GM18526 (cell line): ENCODE results near the gene FLNB.

Source experiments
- POLR2A ChIP-seq: IDR thresholded peaks from 3 replicates; pipeline ENCODE4 v1.6.1; 2011; ENCODE audit not compliant: insufficient read length; ENCODE audit errors: extremely low read depth

The FLNB gene

GRCh38 chr3:58105196-58105595 is 97.0 kb downstream of the FLNB start:
- TF ChIP-seq POLR2A, result no peak

GRCh38 chr3:58106061-58106460 is 97.8 kb downstream of the FLNB start:
- no peak for TF ChIP-seq POLR2A

DNA sequence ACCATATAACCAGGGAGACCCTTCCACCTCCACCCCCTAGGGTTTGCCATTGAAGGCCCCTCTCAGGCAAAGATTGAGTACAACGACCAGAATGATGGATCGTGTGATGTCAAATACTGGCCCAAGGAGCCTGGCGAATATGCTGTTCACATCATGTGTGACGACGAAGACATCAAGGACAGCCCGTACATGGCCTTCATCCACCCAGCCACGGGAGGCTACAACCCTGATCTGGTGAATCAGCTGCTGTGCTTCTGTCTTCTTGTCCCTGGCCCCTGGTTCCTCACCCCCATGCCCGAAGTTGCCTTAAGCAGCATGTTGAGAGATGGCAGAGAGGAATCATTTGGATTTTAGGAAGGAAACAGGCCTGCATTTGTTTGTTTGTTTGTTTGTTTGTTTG is 98.4 kb downstream of the FLNB start:
- no peak for TF ChIP-seq POLR2A

- TF ChIP-seq POLR2A, result no peak
These were observed 99.4 kb downstream of the FLNB start for GRCh38 chr3:58107597-58107996.

DNA sequence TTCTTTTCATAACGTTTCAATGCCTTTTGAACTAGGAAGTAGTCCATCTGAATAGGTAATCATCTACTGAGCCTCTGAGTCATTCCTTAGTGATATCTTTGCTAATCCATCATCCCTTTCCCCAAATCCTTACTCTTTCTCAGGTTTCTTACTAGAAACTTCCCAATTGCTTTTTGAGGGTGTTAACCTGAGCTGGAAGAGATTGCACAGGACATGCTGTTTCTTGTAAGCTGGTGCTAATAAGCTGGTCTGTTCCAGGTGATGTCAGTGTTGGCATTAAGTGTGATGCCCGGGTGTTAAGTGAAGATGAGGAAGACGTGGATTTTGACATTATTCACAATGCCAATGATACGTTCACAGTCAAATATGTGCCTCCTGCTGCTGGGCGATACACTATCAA is 101.5 kb downstream of the FLNB start:
- TF ChIP-seq POLR2A, result no peak

DNA sequence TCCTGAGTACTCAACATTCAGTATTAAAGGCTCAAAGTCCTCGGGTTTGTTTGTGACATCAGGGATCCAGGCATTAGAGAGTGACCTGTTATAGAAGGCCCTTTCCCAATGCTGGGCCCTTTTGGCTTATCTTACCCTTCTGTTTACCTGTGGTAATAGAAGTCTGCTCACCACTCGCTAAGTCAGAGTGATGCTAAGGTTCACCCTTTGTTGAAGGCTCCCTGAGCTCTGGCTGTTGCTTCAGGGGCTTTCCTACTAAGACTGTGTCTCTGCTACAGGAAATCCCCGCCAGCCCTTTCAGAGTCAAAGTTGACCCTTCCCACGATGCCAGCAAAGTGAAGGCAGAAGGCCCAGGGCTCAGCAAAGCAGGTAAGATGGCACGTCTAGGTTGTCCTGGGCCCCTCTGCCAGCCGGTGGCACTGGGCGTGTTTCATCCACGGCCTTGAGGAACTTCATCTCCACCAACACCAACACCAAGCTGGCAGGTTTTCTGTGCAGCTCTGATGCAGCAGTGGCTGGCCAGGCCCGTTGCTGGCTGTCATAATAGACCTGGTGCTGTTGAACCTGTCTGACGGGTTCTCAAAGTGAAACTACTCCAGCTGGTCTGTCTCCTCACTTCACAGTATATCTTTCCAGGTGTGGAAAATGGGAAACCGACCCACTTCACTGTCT is 103.4 kb downstream of the FLNB start:
- TF ChIP-seq POLR2A, result no peak

DNA sequence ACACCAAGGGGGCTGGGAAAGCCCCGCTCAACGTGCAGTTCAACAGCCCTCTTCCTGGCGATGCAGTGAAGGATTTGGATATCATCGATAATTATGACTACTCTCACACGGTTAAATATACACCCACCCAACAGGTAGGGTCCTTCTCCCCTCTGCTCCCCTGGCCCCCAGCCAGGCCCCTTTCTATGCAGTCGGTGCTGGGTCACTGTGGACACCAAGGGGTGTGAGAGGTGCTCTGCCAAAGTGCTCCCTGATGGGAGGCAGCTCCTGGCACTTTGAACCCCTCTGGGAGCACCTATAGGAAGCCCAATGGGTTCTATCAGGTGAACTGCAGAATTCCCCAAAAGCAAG is 103.9 kb downstream of the FLNB start:
- TF ChIP-seq POLR2A, result no peak

- no peak for TF ChIP-seq POLR2A
These were observed 107.0 kb downstream of the FLNB start for GRCh38 chr3:58115175-58115574.

DNA sequence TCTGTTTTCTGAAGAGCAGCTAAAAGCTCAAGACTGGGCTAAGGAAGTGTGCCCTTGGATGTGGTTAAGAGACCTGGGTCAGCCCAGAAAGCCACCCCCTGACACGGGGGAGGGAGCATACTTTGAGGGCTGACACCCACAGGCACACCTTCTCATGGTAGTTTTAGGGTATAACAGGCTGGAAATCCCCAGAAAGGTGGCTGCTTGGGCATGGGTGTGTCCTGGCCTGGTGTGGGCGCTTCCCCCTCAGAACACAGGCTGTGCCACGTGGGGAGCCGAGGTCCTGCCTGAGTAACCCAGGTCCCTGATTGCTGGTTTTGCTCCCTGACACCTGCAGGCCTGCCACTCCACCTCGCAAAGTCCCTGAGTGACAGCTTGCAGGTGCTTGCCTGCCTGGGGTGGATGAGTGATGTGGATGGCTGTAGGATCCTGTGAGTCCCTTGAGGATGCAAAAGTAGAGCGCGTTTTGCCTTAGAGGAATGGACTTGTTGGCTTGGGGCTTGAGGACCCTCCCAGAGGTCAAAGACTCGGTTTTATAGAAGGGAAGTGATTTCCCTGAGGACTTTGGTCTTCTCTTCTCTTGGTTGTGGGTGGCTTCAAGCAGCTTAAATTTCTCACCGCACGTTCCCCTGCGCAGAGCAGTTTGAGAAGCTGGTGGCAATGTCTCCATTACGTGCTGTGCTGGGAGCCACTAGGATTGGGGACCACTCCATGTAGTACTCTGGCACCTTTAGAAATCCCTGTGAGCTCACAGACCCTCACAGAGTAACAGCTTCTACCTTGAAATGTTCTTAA is 108.1 kb downstream of the FLNB start:
- TF ChIP-seq POLR2A, result no peak

DNA sequence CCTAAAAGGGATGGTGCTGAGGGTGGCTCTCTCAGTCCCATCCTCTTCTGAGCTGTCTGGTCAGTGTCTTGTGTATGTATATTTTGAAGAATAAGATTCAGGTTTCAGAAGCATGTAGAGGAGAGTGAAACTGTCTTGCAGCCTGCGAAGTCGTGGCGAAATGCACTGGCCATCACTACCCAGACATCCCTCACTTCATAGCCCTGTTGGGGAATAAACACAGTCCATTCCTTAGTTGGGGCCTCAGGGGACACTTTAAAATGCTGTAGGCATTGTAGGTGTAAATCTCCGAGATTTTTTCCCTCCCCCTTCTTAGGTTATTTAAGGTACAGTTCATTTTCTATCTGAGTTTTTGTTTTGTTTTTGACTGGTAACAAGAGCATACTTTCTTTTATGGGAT is 108.8 kb downstream of the FLNB start:
- TF ChIP-seq POLR2A, result no peak

- no peak for TF ChIP-seq POLR2A
These were observed 109.4 kb downstream of the FLNB start for GRCh38 chr3:58117561-58118181.

- TF ChIP-seq POLR2A, result no peak
These were observed 111.0 kb downstream of the FLNB start for GRCh38 chr3:58119186-58119585.

DNA sequence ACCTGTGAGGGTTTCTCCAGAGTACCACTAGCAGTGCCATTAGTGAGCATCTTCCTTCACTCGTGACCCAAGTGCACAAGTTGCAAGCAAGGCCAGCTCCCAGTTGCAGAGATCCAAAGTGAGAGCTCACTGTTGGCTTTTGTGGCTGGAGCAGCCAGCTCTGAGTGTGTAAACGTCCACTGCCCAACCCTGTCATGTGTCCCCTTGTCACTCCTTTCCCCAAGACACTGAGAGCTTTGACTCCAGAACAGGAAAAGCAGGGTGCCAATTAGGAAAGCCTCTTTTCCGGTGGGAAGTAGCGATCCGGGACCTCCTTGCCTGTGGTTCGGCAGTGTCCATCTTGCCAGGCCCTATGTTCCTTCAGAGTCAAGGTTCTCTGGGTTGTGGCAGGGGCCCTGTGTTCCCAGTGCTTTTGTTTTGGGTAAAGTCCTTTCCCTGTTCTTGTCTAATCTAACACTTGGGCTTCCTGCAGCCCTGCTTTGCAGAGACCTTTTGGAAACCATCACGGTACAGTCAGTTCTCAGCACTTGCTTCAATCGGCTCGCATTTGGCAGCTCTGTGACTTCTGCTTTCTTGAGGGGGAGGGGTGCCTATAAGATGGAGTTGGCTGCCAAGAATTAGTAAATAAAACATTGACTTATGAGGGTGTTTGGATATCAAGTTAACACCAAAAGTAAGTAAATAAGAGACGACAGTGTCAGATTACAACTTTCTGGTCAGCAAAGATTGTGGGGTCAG is 112.0 kb downstream of the FLNB start:
- TF ChIP-seq POLR2A, result no peak

GRCh38 chr3:58121183-58121582 is 113.0 kb downstream of the FLNB start:
- no peak for TF ChIP-seq POLR2A

GRCh38 chr3:58122936-58123700 is 114.9 kb downstream of the FLNB start:
- no peak for TF ChIP-seq POLR2A
